Activated CD8-positive, alpha-beta memory T cell treated with anti-CD3 and anti-CD28 coated beads, Interleukin-2, amount 10 ng/mL, durations not matched to agents 7 days and 5 days (primary cell): ENCODE measurements around the gene MYT1. TPM values are rescaled to one million over a fixed set of nuclear protein-coding genes. Genes with fewer than 3 reads are reported as not detected.

Experiments used
- ATAC-seq: fragments of 150-1000 bp; cut with Tn5 transposase; one replicate; pipeline ENCODE4 v1.10.0; 2021; ENCODE audit warnings: moderate library complexity
- CTCF ChIA-PET: fragments of 350-600 bp; sonication (Branson Sonifier 250); formaldehyde crosslinking; loops from one replicate; lab custom pipeline; 2021; ENCODE audit warnings: antibody characterized with exemption; lab: Charles Lee
- DNase-seq: peaks from one replicate; pipeline ENCODE4 v3.0.0-alpha.2; 2020
- H3K27ac Mint-ChIP-seq: one replicate; pipeline ENCODE4 v1.8.0; 2021; ENCODE audit warnings: mild to moderate bottlenecking, mixed read lengths
- H3K27me3 Mint-ChIP-seq: one replicate; pipeline ENCODE4 v1.8.0; 2021; ENCODE audit warnings: mixed read lengths
- H3K36me3 Mint-ChIP-seq: one replicate; pipeline ENCODE4 v1.8.0; 2021; ENCODE audit warnings: mild to moderate bottlenecking, mixed read lengths
- H3K4me1 Mint-ChIP-seq: one replicate; pipeline ENCODE4 v1.8.0; 2021; ENCODE audit warnings: mixed read lengths
- H3K4me3 Mint-ChIP-seq: one replicate; pipeline ENCODE4 v1.8.0; 2021; ENCODE audit warnings: mild to moderate bottlenecking, moderate library complexity, mixed read lengths
- H3K9me3 Mint-ChIP-seq: one replicate; pipeline ENCODE4 v1.8.0; 2022; ENCODE audit warnings: low read depth, mixed read lengths
- total RNA-seq, 2 experiments: library from RNA; stranded (reverse); gene quantifications; one replicate each; pipeline ENCODE4 v1.2.3, GENCODE V29; 2021

The MYT1 gene
- total RNA-seq, 2 experiments from 2014 or later: not detected

GRCh38 chr20:64153410-64153809 lies 10.8 kb upstream of the MYT1 start:
- no peak overlapping the region for H3K27ac Mint-ChIP-seq
- no peaks in the 10 kb centered on the region for H3K36me3 Mint-ChIP-seq
- no peaks in the 10 kb centered on the region for H3K27me3 Mint-ChIP-seq
- peaks cover 3% of the 10 kb centered on the region for H3K9me3 Mint-ChIP-seq
- H3K4me1 Mint-ChIP-seq: no peaks in the 10 kb centered on the region
- ATAC-seq (no peak), DNase-seq (no peak)
- CTCF ChIA-PET: no interaction called here
- H3K4me3 Mint-ChIP-seq: no peak overlapping the region

DNA sequence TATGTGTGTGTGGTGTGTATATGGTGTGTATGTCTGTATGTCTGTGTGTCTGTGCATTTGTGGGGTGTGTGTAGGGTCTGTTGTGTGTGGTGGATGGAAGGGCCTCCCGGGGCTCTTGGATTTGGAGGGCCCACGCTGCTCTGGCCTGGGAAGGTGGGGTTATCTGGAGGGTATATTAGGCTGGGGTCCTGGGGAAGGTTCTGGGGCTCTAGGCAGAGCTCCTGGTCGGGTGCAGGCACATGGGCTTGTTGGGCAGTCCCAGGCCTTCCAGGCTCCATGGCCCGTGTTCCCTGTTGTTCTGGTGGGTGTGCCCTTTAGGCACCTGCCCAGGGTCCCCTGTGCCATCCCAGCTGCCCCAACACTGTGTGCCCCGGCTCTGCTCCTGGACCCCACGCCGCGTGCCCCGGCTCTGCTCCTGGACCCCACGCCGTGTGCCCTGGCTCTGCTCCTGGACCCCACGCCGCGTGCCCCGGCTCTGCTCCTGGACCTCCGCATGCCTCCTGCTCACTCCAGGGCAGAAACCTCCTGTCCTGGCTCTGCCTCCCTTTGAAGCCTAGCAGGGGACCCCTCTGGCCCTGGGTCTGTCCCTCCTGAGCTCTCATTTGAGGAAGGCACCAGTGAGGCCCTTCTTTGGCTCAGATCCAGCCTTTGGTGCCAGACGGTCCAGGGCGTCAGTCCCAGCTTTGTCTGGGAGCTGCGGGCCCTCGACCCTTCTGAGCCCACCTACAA lies 10.2 kb upstream of the MYT1 start:
- Mint-ChIP-seq H3K4me1 (no peaks in the 10 kb centered on the region), H3K27ac (no peak overlapping the region), H3K4me3 (no peak overlapping the region), H3K36me3 (no peaks in the 10 kb centered on the region), H3K27me3 (no peaks in the 10 kb centered on the region), H3K9me3 (peaks cover 3% of the 10 kb centered on the region)
- DNase-seq: no peak
- CTCF ChIA-PET: no interaction called here
- ATAC-seq: no peak

DNA sequence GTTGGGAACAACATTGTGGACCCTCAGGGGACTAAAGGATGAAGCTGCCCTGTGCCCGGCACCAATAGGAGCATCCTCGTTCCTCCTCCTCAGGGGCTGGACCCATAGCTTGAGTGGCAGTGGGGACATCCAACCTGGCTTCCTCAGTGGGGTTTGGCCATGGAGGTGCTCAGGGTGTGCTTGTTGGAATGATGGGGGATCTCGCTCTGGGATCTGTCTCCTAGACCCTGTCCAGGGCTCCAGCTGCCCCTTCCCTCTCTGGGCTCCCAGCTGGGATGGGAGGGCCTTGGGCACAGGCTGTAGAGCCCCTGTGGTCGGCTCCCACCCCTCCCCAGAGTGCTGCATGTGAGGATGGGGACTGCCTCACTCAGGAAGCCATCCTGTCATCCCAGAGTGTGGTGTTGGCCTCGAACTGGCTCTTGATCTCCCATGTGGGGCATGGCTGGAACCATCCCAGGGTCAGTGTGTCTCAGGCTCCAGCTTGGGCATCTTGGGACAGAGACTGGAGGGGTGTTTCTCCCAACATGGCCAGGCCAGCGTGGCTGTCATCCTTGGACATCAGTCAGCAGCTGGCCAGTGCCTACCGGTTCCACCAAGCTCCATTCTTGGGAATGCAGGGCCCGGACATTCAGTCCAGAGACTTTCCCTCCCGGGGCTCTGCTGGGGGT lies 9.5 kb upstream of the MYT1 start:
- ATAC-seq (no peak), DNase-seq (no peak)
- Mint-ChIP-seq H3K27ac (no peak overlapping the region), H3K4me1 (no peaks in the 10 kb centered on the region), H3K36me3 (no peaks in the 10 kb centered on the region), H3K9me3 (peaks cover under 1% of the 10 kb centered on the region), H3K4me3 (no peak overlapping the region), H3K27me3 (no peaks in the 10 kb centered on the region)
- CTCF ChIA-PET: no interaction called here

DNA sequence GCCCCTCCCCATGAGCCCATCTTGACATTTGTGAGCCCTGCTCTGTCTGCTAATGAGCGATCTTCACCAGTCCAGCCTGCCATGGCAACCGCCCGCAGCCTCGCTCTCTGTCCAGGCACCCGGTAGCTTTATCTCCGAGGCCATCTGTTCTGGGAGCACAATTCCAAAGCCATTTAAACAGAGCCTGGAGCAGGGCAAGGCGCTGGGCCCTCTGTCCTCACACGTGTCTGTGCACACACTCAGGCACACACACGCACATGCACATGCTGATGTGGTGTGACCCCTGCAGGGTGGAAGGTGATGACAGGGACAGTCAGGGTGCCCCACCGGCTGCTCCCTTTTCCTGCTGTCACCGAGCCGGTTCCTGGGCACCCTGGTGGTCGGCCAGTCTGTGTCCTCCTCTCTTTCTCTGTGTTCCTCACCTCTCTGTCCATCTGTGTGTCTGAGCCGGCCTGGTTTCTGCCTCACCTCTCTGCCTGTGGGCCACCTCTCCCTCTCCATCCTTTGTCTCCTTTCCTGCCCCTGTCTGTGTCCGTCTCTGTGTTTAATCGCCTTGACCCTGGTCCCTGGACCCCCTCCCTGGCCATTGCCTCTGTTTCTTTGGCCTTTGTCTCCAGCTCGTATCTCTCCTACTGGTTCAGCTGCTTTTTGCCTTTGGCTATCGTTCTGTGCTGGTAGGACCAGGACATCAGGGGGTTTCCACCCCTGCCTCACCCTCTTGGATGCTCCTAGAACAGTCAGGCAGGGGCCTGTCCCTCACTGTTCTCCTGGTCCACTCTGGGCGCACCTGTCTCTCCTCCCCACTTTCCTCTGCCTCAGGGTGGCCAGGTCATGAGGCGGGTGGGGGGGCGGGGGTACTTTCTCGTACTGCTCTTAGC lies 8.8 kb upstream of the MYT1 start:
- Mint-ChIP-seq H3K4me1 (no peaks in the 10 kb centered on the region), H3K9me3 (no peaks in the 10 kb centered on the region), H3K27me3 (peaks cover 3% of the 10 kb centered on the region), H3K4me3 (no peak overlapping the region), H3K27ac (no peak overlapping the region), H3K36me3 (no peaks in the 10 kb centered on the region)
- DNase-seq (no peak), ATAC-seq (no peak)
- CTCF ChIA-PET: no interaction called here

DNA sequence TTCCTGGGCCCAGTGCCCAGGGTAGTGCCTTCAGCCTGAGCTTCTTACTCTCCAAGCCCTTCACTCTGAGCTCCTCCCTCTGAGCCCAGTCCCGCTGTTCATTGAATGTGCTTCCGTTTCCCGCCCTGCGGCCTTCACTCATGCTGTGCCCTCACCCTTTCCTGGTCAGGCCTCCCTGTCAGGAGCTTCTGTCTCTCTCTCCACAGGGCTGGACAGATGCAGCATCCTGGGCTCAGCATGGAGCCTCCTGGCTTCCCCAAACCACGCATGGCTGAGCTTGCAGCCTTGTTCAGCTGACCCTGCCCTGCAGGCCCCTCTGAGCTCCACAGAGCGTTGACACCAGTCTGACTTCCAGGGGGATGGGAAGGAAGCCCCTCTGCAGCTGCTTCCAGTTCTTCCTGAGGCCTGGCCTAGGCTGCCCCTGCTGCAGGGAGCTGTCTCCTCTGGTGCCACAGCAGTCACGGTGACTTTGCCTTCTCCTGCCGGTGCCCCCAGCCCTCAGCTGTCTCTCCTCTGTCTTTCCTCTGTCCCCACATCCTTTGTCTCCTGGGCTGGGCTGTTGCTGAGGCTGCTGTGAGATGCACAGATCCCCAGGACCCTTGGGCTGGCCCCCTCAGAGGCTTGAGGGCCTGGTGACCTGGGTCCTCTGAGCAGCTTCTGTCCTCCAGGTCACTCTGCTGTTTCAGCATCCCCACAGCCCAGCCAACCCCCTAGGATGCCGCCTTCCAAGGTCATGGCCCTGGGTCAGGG lies 7.9 kb upstream of the MYT1 start:
- Mint-ChIP-seq H3K4me3 (no peak overlapping the region), H3K9me3 (no peaks in the 10 kb centered on the region), H3K27me3 (peaks cover 11% of the 10 kb centered on the region), H3K36me3 (no peaks in the 10 kb centered on the region), H3K27ac (no peak overlapping the region), H3K4me1 (no peaks in the 10 kb centered on the region)
- ATAC-seq: no peak
- DNase-seq: no peak
- CTCF ChIA-PET: no interaction called here

- CTCF ChIA-PET: no interaction called here
- Mint-ChIP-seq H3K27ac (no peak overlapping the region), H3K4me1 (no peaks in the 10 kb centered on the region), H3K36me3 (no peaks in the 10 kb centered on the region), H3K4me3 (no peak overlapping the region), H3K27me3 (peaks cover 20% of the 10 kb centered on the region), H3K9me3 (no peaks in the 10 kb centered on the region)
- ATAC-seq: no peak
- DNase-seq: no peak
Measured at GRCh38 chr20:64156886-64157875, 7.1 kb upstream of the MYT1 start.

DNA sequence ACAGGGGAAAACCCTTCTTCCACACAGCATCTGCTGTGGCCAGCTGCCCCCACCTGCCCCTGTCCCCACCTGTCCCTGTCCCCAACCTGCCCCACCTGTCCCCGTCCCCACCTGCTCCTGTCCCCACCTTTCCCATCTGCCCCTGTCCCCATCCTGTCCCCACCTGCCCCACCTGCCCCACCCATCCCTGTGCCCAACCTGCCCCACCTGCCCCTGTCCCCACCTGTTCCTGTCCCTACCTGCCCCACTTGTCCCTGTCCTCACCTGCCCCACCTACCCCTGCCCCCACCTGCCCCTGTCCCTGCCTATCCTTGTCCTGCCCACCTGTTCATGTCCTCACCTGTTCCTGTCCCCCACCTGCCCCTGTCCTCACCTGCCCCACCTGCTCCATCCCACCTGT lies 6.4 kb upstream of the MYT1 start:
- ATAC-seq (no peak), DNase-seq (no peak)
- CTCF ChIA-PET: no interaction called here

GRCh38 chr20:64158346-64159285 lies 5.6 kb upstream of the MYT1 start:
- H3K4me1 Mint-ChIP-seq: no peaks in the 10 kb centered on the region
- DNase-seq: no peak
- CTCF ChIA-PET: no interaction called here
- no peaks in the 10 kb centered on the region for H3K9me3 Mint-ChIP-seq
- no peaks in the 10 kb centered on the region for H3K36me3 Mint-ChIP-seq
- ATAC-seq: no peak
- H3K27me3 Mint-ChIP-seq: peaks cover 34% of the 10 kb centered on the region
- H3K27ac Mint-ChIP-seq: no peak overlapping the region
- H3K4me3 Mint-ChIP-seq: no peak overlapping the region

More for the DNA sequence above, 6.4 kb upstream of the MYT1 start:
- no peak overlapping the region for H3K4me3 Mint-ChIP-seq
- H3K9me3 Mint-ChIP-seq: no peaks in the 10 kb centered on the region
- peaks cover 27% of the 10 kb centered on the region for H3K27me3 Mint-ChIP-seq
- no peaks in the 10 kb centered on the region for H3K36me3 Mint-ChIP-seq
- H3K4me1 Mint-ChIP-seq: no peaks in the 10 kb centered on the region
- H3K27ac Mint-ChIP-seq: no peak overlapping the region

DNA sequence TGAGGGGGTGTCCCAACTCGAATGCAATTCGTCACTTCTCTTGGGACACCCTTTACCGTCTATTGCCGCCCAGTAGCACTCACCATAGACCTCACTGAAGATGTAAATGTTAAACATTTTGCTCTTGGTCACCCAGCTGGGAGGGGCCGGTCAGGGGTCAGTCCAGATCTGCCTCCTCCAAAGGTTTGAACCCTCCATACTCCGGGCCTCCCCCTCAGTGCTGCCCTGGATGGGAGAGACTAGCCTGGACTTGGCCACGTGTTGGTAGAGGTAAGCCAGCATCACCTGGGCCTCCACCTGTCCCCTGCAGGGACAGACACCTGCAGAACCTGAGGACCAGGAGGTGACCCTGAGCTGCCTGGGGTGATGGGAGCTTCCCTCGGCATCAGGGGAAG lies 5.0 kb upstream of the MYT1 start:
- Mint-ChIP-seq H3K27me3 (peaks cover 39% of the 10 kb centered on the region), H3K36me3 (no peaks in the 10 kb centered on the region), H3K27ac (no peak overlapping the region), H3K4me3 (no peak overlapping the region), H3K9me3 (no peaks in the 10 kb centered on the region), H3K4me1 (no peaks in the 10 kb centered on the region)
- DNase-seq: no peak
- ATAC-seq: no peak
- CTCF ChIA-PET: no interaction called here

DNA sequence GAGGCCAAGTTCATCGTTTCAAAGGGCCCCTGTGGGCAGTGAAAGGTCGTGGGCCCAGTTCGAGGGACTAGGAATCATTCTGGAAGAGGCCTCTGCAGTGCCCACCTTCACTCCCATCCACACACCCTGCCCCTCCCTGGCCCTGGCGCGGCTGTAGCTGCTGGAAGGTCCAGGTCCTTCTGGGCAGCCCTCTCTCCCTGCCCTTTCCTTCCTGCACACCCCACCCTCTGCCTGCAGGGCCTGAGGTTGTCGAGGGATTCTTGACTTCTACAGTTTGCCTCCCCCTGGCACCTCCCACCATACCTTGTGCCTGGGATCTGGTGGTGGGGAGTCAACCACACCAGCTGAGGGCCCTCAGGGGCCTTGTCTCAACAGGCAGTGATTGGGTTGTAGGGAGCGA lies 4.5 kb upstream of the MYT1 start:
- ATAC-seq (no peak), DNase-seq (no peak)
- Mint-ChIP-seq H3K9me3 (no peaks in the 10 kb centered on the region), H3K4me1 (no peaks in the 10 kb centered on the region), H3K27me3 (peaks cover 39% of the 10 kb centered on the region), H3K4me3 (no peak overlapping the region), H3K36me3 (no peaks in the 10 kb centered on the region), H3K27ac (no peak overlapping the region)
- CTCF ChIA-PET: no interaction called here

DNA sequence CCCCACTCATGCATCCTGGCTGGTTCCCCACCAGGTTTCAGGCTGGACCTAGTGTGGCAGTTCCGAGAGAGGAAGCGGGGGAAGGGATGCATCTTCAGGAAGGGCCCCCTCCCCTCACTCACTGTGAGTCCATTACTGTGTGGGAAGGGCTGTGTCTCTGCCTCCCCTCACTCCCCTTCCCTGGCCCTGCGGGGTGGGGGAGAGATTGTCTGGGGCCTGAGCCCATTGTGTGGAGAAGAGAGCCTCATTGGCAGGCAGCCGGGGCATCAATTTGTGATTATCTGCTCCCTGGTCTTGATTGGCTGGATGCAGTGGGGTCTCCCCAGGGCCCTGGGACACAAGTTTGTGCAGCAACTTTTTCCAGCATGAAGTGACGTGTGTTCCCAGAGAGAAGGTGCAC lies 4.1 kb upstream of the MYT1 start:
- DNase-seq: no peak
- Mint-ChIP-seq H3K36me3 (no peaks in the 10 kb centered on the region), H3K27ac (no peak overlapping the region), H3K4me1 (no peaks in the 10 kb centered on the region), H3K27me3 (peaks cover 39% of the 10 kb centered on the region), H3K9me3 (no peaks in the 10 kb centered on the region), H3K4me3 (no peak overlapping the region)
- CTCF ChIA-PET: no interaction called here
- no peak for ATAC-seq
